Stomach smooth muscle (tissue), 2 donors: ENCODE measurements around the gene MYCN.

ENCODE experiments used
- H3K27ac ChIP-seq: one replicate; pipeline ENCODE4 v1.7.0; 2013; ENCODE audit warnings: mild to moderate bottlenecking, low read length, inconsistent platforms
- H3K27me3 ChIP-seq, 2 donors: one replicate each; pipeline ENCODE4 v1.7.0; 2013; ENCODE audit warnings: low read length in 2 of 2; ENCODE audit not compliant: insufficient read depth in 2 of 2, control insufficient read depth in 1 of 2
- H3K36me3 ChIP-seq, 2 donors: one replicate each; pipeline ENCODE4 v1.7.0; 2013; ENCODE audit warnings: low read length in 2 of 2; ENCODE audit not compliant: control insufficient read depth in 2 of 2, insufficient read depth in 2 of 2
- H3K4me1 ChIP-seq: one replicate; pipeline ENCODE4 v1.7.0; 2013; ENCODE audit warnings: low read length; ENCODE audit not compliant: control insufficient read depth, insufficient read depth
- H3K4me3 ChIP-seq, 2 donors: one replicate each; pipeline ENCODE4 v1.7.0; 2013; ENCODE audit warnings: low read length in 2 of 2
- H3K9ac ChIP-seq, 2 donors: one replicate each; pipeline ENCODE4 v1.7.0; 2013; ENCODE audit warnings: low read length in 2 of 2, mild to moderate bottlenecking in 1 of 2
- H3K9me3 ChIP-seq, 2 donors: one replicate each; pipeline ENCODE4 v1.7.0; 2013; ENCODE audit warnings: low read length in 2 of 2; ENCODE audit not compliant: control insufficient read depth in 2 of 2
- donor health status: healthy.
- donor health status: Pancreatic carcinoma.

Gene MYCN

DNA sequence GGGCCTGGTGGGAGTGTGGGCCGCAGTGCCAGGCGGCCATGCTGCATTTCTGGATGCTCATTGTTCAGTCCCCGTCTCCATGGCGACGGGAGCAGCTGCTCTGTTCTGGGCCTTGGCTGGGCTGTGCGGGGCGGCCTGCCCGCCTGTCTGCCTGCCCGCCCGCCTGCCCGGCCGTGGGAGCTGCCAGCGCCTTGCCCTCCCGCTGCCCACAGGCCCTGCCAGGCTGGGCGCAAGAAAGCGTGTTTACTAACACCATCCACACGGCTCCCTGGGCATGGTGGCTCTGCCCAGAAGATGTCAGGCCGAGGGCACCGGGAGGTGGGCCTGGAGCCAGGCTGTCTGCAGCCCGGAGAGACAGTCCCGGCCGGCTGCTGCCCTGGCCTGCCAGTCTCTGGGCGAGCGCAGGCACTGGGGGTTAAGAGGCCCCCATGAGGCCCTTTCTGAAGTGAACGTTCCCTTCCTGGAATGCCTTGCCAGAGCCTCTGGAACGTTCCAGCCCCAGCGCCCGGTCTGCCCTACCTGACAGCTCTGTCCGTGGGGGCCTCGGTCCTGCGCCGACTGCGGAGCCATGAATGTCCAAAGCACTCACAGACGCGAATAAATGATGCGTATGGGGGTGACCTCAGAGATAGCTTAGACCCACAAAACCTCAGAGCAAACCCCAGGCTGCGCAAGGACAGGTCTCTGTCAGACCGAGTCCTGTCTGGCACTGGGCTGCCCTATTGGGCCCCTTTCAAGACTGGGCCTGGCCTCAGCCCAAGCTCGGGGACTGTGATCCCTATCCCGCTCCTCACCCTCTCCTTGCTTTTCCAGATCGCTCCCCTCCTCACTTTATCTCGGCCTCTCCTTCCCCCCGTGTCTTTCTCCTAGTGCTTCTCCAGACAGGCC is 44.3 kb downstream of the MYCN start:
- Histone ChIP-seq H3K27me3 (peaks cover 0 to 2% of the 10 kb centered on the region in 2 donors), H3K9me3 (no peaks in the 10 kb centered on the region), H3K9ac (peak overlapping the region in 1 of 2 donors; percentile 29), H3K36me3 (no peaks in the 10 kb centered on the region), H3K4me3 (no peak overlapping the region), H3K4me1 (peaks cover 14% of the 10 kb centered on the region), H3K27ac (peak overlapping the region; percentile 11)

DNA sequence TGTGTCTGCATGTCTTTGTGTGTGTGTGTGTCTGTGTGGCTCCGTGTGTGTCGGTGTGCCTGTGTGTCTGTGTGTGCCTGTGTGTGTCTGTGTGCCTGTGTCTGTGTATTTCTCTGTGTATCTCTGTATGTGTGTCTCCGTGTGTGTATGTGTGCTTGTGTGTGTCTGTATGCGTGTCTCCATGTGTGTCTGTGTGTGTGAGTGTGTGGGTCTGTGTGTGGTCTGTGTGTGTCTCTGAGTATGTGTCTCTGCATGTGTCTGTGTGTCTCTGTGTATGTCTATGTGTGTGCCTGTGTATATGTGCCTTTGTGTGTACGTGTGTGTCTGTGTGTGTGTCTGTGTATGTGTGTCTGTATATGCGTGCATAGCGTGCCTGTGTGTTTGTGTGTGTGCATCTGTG is 45.2 kb downstream of the MYCN start:
- Histone ChIP-seq H3K4me3 (no peak overlapping the region), H3K27ac (no peak overlapping the region), H3K9me3 (no peaks in the 10 kb centered on the region), H3K36me3 (no peaks in the 10 kb centered on the region), H3K9ac (no peak overlapping the region), H3K4me1 (peaks cover 14% of the 10 kb centered on the region), H3K27me3 (peaks cover 0 to 2% of the 10 kb centered on the region in 2 donors)

DNA sequence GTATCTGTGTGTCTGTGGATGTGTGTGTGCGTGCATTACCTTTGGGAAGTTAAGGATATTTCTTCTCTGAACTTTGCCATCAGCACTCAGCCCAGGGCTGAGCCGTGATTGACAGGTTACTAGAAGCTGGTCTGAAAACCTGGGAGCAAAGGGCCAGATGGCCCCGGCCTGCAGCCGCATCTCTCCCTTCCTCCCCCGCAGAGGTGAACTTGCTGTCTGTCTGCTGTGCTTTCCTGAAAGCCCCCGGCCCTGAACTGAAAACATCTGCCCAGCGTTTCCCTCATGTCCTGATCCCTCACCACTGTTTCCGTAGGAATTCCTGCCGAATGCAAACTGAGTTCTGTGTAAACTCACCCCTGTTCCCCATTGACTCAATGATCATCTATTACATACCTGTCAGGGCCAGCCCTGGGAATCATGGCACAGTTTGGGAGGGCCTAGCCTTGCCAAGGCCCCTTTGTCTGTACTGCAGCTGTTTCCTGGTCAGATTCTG is 45.8 kb downstream of the MYCN start:
- Histone ChIP-seq H3K27ac (no peak overlapping the region), H3K9me3 (no peaks in the 10 kb centered on the region), H3K4me3 (no peak overlapping the region), H3K36me3 (no peaks in the 10 kb centered on the region), H3K9ac (no peak overlapping the region), H3K4me1 (peaks cover 14% of the 10 kb centered on the region), H3K27me3 (peaks cover 0 to 2% of the 10 kb centered on the region in 2 donors)

DNA sequence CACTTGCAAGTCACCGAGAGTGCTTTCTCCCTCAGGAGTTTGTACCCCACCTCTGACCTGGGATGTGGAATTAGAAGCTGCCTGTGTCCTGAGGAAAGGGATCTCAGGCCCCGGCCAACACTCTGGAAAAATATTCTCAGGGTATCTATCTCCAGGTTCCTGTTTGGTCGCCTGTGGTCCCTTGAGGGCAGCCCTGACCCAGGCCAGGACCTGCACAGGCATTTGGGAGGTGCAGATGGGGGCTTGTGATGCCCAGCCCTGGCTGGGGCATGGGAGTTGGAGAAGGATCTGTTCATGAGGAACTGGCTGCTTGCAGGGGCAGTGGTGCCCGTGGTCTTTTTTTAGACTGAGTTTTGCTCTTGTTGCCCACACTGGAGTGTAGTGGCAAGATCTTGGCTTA is 46.3 kb downstream of the MYCN start:
- Histone ChIP-seq H3K4me3 (no peak overlapping the region), H3K9me3 (no peaks in the 10 kb centered on the region), H3K4me1 (peaks cover 14% of the 10 kb centered on the region), H3K27me3 (peaks cover 0 to 2% of the 10 kb centered on the region in 2 donors), H3K36me3 (no peaks in the 10 kb centered on the region), H3K27ac (no peak overlapping the region), H3K9ac (no peak overlapping the region)

GRCh38 chr2:15988733-15989132 is 48.4 kb downstream of the MYCN start:
- Histone ChIP-seq H3K27ac (no peak overlapping the region), H3K4me1 (peaks cover 14% of the 10 kb centered on the region), H3K36me3 (no peaks in the 10 kb centered on the region), H3K4me3 (no peak overlapping the region), H3K9me3 (no peaks in the 10 kb centered on the region), H3K27me3 (peaks cover 0 to 2% of the 10 kb centered on the region in 2 donors), H3K9ac (no peak overlapping the region)

GRCh38 chr2:15989559-15989958 is 49.2 kb downstream of the MYCN start:
- H3K27me3 ChIP-seq: peaks cover 0 to 2% of the 10 kb centered on the region in 2 donors
- H3K4me3 ChIP-seq: no peak overlapping the region
- H3K9ac ChIP-seq: no peak overlapping the region
- no peak overlapping the region for H3K27ac ChIP-seq
- H3K9me3 ChIP-seq: no peaks in the 10 kb centered on the region
- peaks cover 6% of the 10 kb centered on the region for H3K4me1 ChIP-seq
- no peaks in the 10 kb centered on the region for H3K36me3 ChIP-seq

- Histone ChIP-seq H3K4me1 (no peaks in the 10 kb centered on the region), H3K27ac (no peak overlapping the region), H3K9ac (no peak overlapping the region), H3K36me3 (no peaks in the 10 kb centered on the region), H3K4me3 (no peak overlapping the region), H3K27me3 (peaks cover 0 to 2% of the 10 kb centered on the region in 2 donors), H3K9me3 (no peaks in the 10 kb centered on the region)
Observed at GRCh38 chr2:15990151-15991101, 50.1 kb downstream of the MYCN start.

DNA sequence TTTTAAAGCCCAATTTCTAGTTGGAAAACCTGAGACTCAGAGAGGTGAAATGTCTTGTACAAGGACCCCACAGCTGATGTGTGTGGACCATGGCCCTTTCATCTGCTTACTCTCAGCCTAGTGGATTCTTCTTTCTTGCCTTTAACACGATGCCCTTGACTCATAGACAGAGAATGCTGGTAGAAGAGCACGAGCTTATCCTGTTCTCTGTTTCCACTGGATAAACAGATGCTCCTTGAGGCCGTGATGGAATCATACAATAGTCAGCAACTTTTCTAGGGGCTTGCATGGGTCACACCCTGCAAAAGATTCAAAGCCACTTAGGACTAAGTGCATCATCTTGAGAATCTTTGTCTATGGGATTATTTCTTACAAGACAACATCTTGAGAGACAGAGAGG is 50.9 kb downstream of the MYCN start:
- Histone ChIP-seq H3K4me1 (no peaks in the 10 kb centered on the region), H3K27me3 (peaks cover 0 to 2% of the 10 kb centered on the region in 2 donors), H3K9ac (no peak overlapping the region), H3K27ac (no peak overlapping the region), H3K9me3 (no peaks in the 10 kb centered on the region), H3K4me3 (no peak overlapping the region), H3K36me3 (no peaks in the 10 kb centered on the region)

- Histone ChIP-seq H3K9me3 (no peaks in the 10 kb centered on the region), H3K36me3 (no peaks in the 10 kb centered on the region), H3K9ac (no peak overlapping the region), H3K27ac (no peak overlapping the region), H3K4me3 (no peak overlapping the region), H3K4me1 (no peaks in the 10 kb centered on the region), H3K27me3 (no peaks in the 10 kb centered on the region)
Observed at GRCh38 chr2:15992457-15993231, 52.3 kb downstream of the MYCN start.

- Histone ChIP-seq H3K9ac (no peak overlapping the region), H3K27ac (no peak overlapping the region), H3K9me3 (no peaks in the 10 kb centered on the region), H3K4me1 (no peaks in the 10 kb centered on the region), H3K27me3 (no peaks in the 10 kb centered on the region), H3K4me3 (no peak overlapping the region), H3K36me3 (no peaks in the 10 kb centered on the region)
Observed at GRCh38 chr2:15993232-15993610, 52.9 kb downstream of the MYCN start.
